ENCODE results near the gene ATAD2B.

Gene ATAD2B

GRCh38 chr2:23826771-23827170 is 100.2 kb downstream of the ATAD2B start:
- no peak overlapping the region for H3K27ac Mint-ChIP-seq (ENCODE audit: low read depth)

GRCh38 chr2:23826040-23826439 is 100.9 kb downstream of the ATAD2B start:
- ATAC-seq (replicated peaks; ENCODE audit: extremely low read depth, poor library complexity, severe bottlenecking), result no peak

More at GRCh38 chr2:23826771-23827170, 100.2 kb downstream of the ATAD2B start:
- DNase-seq (ENCODE audit: low spot score in 2 of 2), result no peak
- Mint-ChIP-seq H3K4me3 (no peak overlapping the region), H3K36me3 (ENCODE audit: insufficient read depth) (peaks cover 14% of the 10 kb centered on the region), H3K9me3 (no peaks in the 10 kb centered on the region), H3K4me1 (no peaks in the 10 kb centered on the region), H3K27me3 (no peaks in the 10 kb centered on the region)
- no peak for ATAC-seq (replicated peaks; ENCODE audit: extremely low read depth, poor library complexity, severe bottlenecking)

GRCh38 chr2:23824777-23825212 is 102.1 kb downstream of the ATAD2B start:
- Mint-ChIP-seq H3K36me3 (ENCODE audit: insufficient read depth) (peaks cover 17% of the 10 kb centered on the region), H3K9me3 (no peaks in the 10 kb centered on the region), H3K27ac (ENCODE audit: low read depth) (no peak overlapping the region), H3K27me3 (no peaks in the 10 kb centered on the region), H3K4me3 (no peak overlapping the region), H3K4me1 (no peaks in the 10 kb centered on the region)
- DNase-seq (ENCODE audit: low spot score in 2 of 2) (no peak), ATAC-seq (replicated peaks; ENCODE audit: extremely low read depth, poor library complexity, severe bottlenecking) (no peak)

More at GRCh38 chr2:23826040-23826439, 100.9 kb downstream of the ATAD2B start:
- Mint-ChIP-seq H3K27me3 (no peaks in the 10 kb centered on the region), H3K4me3 (no peak overlapping the region), H3K27ac (ENCODE audit: low read depth) (no peak overlapping the region), H3K9me3 (no peaks in the 10 kb centered on the region), H3K4me1 (no peaks in the 10 kb centered on the region), H3K36me3 (ENCODE audit: insufficient read depth) (peaks cover 12% of the 10 kb centered on the region)
- DNase-seq (ENCODE audit: low spot score in 2 of 2), result no peak

- Mint-ChIP-seq H3K27me3 (no peaks in the 10 kb centered on the region), H3K36me3 (ENCODE audit: insufficient read depth) (peaks cover 17% of the 10 kb centered on the region), H3K4me1 (no peaks in the 10 kb centered on the region), H3K4me3 (no peak overlapping the region), H3K27ac (ENCODE audit: low read depth) (no peak overlapping the region), H3K9me3 (no peaks in the 10 kb centered on the region)
- no peak for DNase-seq (ENCODE audit: low spot score in 2 of 2)
- no peak for ATAC-seq (replicated peaks; ENCODE audit: extremely low read depth, poor library complexity, severe bottlenecking)
Measured at GRCh38 chr2:23823863-23824262, 103.1 kb downstream of the ATAD2B start.

- Mint-ChIP-seq H3K27ac (ENCODE audit: low read depth) (no peak overlapping the region), H3K4me3 (no peak overlapping the region), H3K9me3 (no peaks in the 10 kb centered on the region), H3K27me3 (no peaks in the 10 kb centered on the region), H3K36me3 (ENCODE audit: insufficient read depth) (peaks cover 12% of the 10 kb centered on the region), H3K4me1 (no peaks in the 10 kb centered on the region)
- DNase-seq (ENCODE audit: low spot score in 2 of 2) (no peak), ATAC-seq (replicated peaks; ENCODE audit: extremely low read depth, poor library complexity, severe bottlenecking) (no peak)
Measured at GRCh38 chr2:23814963-23815362, 112.0 kb downstream of the ATAD2B start.

GRCh38 chr2:23813438-23813837 is 113.5 kb downstream of the ATAD2B start:
- Mint-ChIP-seq H3K27ac (ENCODE audit: low read depth) (no peak overlapping the region), H3K27me3 (no peaks in the 10 kb centered on the region), H3K9me3 (no peaks in the 10 kb centered on the region), H3K4me1 (no peaks in the 10 kb centered on the region), H3K36me3 (ENCODE audit: insufficient read depth) (peaks cover 13% of the 10 kb centered on the region), H3K4me3 (no peak overlapping the region)
- ATAC-seq (replicated peaks; ENCODE audit: extremely low read depth, poor library complexity, severe bottlenecking), result no peak
- DNase-seq (ENCODE audit: low spot score in 2 of 2), result no peak

GRCh38 chr2:23809150-23809549 is 117.8 kb downstream of the ATAD2B start:
- Mint-ChIP-seq H3K27ac (ENCODE audit: low read depth) (no peak overlapping the region), H3K9me3 (no peaks in the 10 kb centered on the region), H3K36me3 (ENCODE audit: insufficient read depth) (peaks cover 9% of the 10 kb centered on the region), H3K27me3 (no peaks in the 10 kb centered on the region), H3K4me3 (no peak overlapping the region), H3K4me1 (peaks cover 4% of the 10 kb centered on the region)
- ATAC-seq (replicated peaks; ENCODE audit: extremely low read depth, poor library complexity, severe bottlenecking) (no peak), DNase-seq (ENCODE audit: low spot score in 2 of 2) (no peak)

- Mint-ChIP-seq H3K36me3 (ENCODE audit: insufficient read depth) (peaks cover 8% of the 10 kb centered on the region), H3K27me3 (no peaks in the 10 kb centered on the region), H3K27ac (ENCODE audit: low read depth) (no peak overlapping the region)
Measured at GRCh38 chr2:23806665-23807249, 120.2 kb downstream of the ATAD2B start.

GRCh38 chr2:23806201-23806600 is 120.7 kb downstream of the ATAD2B start:
- H3K9me3 Mint-ChIP-seq, result no peaks in the 10 kb centered on the region
- no peaks in the 10 kb centered on the region for H3K27me3 Mint-ChIP-seq
- H3K4me3 Mint-ChIP-seq, result no peak overlapping the region
- peaks cover 10% of the 10 kb centered on the region for H3K36me3 Mint-ChIP-seq (ENCODE audit: insufficient read depth)
- DNase-seq (ENCODE audit: low spot score in 2 of 2) (no peak), ATAC-seq (replicated peaks; ENCODE audit: extremely low read depth, poor library complexity, severe bottlenecking) (no peak)
- H3K27ac Mint-ChIP-seq (ENCODE audit: low read depth), result no peak overlapping the region
- peaks cover 4% of the 10 kb centered on the region for H3K4me1 Mint-ChIP-seq

More at GRCh38 chr2:23806665-23807249, 120.2 kb downstream of the ATAD2B start:
- no peak for ATAC-seq (replicated peaks; ENCODE audit: extremely low read depth, poor library complexity, severe bottlenecking)
- H3K4me3 Mint-ChIP-seq, result no peak overlapping the region
- H3K9me3 Mint-ChIP-seq, result no peaks in the 10 kb centered on the region
- peaks cover 4% of the 10 kb centered on the region for H3K4me1 Mint-ChIP-seq
- no peak for DNase-seq (ENCODE audit: low spot score in 2 of 2)

GRCh38 chr2:23803965-23804542 is 122.9 kb downstream of the ATAD2B start:
- Mint-ChIP-seq H3K36me3 (ENCODE audit: insufficient read depth) (peaks cover 11% of the 10 kb centered on the region), H3K9me3 (no peaks in the 10 kb centered on the region), H3K27me3 (no peaks in the 10 kb centered on the region), H3K4me3 (no peak overlapping the region), H3K27ac (ENCODE audit: low read depth) (no peak overlapping the region), H3K4me1 (peaks cover 4% of the 10 kb centered on the region)
- DNase-seq (ENCODE audit: low spot score in 2 of 2), result no peak
- ATAC-seq (replicated peaks; ENCODE audit: extremely low read depth, poor library complexity, severe bottlenecking), result no peak

GRCh38 chr2:23803264-23803964 is 123.5 kb downstream of the ATAD2B start:
- H3K27me3 Mint-ChIP-seq, result no peaks in the 10 kb centered on the region
- H3K36me3 Mint-ChIP-seq (ENCODE audit: insufficient read depth), result peaks cover 11% of the 10 kb centered on the region
- H3K4me1 Mint-ChIP-seq, result peaks cover 4% of the 10 kb centered on the region
- no peaks in the 10 kb centered on the region for H3K9me3 Mint-ChIP-seq
- H3K4me3 Mint-ChIP-seq, result no peak overlapping the region
- no peak overlapping the region for H3K27ac Mint-ChIP-seq (ENCODE audit: low read depth)
- ATAC-seq (replicated peaks; ENCODE audit: extremely low read depth, poor library complexity, severe bottlenecking) (no peak), DNase-seq (ENCODE audit: low spot score in 2 of 2) (no peak)

- H3K27ac Mint-ChIP-seq (ENCODE audit: low read depth), result no peak overlapping the region
- H3K4me3 Mint-ChIP-seq, result no peak overlapping the region
- peaks cover 15% of the 10 kb centered on the region for H3K36me3 Mint-ChIP-seq (ENCODE audit: insufficient read depth)
- ATAC-seq (replicated peaks; ENCODE audit: extremely low read depth, poor library complexity, severe bottlenecking), result no peak
- peaks cover 4% of the 10 kb centered on the region for H3K4me1 Mint-ChIP-seq
- H3K27me3 Mint-ChIP-seq, result no peaks in the 10 kb centered on the region
- no peak for DNase-seq (ENCODE audit: low spot score in 2 of 2)
- H3K9me3 Mint-ChIP-seq, result no peaks in the 10 kb centered on the region
Measured at GRCh38 chr2:23801396-23801795, 125.5 kb downstream of the ATAD2B start.

GRCh38 chr2:23794234-23794633 is 132.7 kb downstream of the ATAD2B start:
- no peak for ATAC-seq (replicated peaks; ENCODE audit: extremely low read depth, poor library complexity, severe bottlenecking)
- H3K9me3 Mint-ChIP-seq, result no peaks in the 10 kb centered on the region
- peaks cover 9% of the 10 kb centered on the region for H3K36me3 Mint-ChIP-seq (ENCODE audit: insufficient read depth)
- H3K27me3 Mint-ChIP-seq, result no peaks in the 10 kb centered on the region
- no peak overlapping the region for H3K27ac Mint-ChIP-seq (ENCODE audit: low read depth)
- H3K4me1 Mint-ChIP-seq, result peaks cover 10% of the 10 kb centered on the region
- DNase-seq (ENCODE audit: low spot score in 2 of 2), result no peak
- H3K4me3 Mint-ChIP-seq, result no peak overlapping the region
